KBM-7 (cell line): ENCODE measurements around the gene WWTR1.

Experiments
- DNase-seq: peaks from one replicate; pipeline ENCODE4 v3.0.0-alpha.2; 2015
- in situ Hi-C: fragments of 300-500 bp; cut with MboI; formaldehyde crosslinking; loops from 2 replicates; pipeline ENCODE4 v1.14.3; 2020; ENCODE audit warnings: low sequenced_read_pairs, low pct_unique_long_range_greater_than_20kb, mixed read lengths

WWTR1 gene

DNA sequence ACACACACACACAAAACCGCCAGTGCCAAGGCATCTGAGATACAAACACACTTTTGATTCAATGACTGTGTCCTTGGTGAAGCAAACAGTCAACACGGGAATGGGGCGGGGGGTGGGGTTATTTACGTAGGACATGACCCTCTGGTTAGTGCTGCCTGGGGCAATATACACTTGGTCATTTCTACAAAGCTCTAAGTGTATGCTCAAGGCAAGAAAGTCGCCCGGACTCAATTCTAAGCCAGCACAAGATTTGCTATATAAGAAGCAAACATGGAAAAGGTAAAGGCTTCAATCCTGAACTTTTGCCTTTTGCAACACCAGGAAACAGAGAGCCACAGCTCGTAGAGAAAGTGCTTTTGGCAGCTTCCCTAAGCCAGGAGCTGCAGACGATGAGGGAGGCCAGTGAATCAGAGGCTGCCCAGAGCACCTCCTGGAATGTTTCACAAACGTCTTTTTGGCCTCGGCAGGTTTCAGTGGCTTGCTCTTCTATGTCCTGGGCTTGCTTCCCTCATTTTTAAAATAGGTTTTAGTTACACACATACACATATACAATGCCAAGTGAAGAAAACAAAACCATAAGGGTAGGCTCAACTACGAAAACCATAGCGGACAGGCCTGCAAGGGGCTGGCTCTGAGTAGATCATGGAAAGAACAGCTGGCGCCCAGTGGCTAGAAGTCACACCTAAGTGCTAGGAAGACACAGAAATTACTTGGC is 109.7 kb downstream of the WWTR1 start:
- in situ Hi-C loops, result no loop called here
- DNase-seq, result no peak

DNA sequence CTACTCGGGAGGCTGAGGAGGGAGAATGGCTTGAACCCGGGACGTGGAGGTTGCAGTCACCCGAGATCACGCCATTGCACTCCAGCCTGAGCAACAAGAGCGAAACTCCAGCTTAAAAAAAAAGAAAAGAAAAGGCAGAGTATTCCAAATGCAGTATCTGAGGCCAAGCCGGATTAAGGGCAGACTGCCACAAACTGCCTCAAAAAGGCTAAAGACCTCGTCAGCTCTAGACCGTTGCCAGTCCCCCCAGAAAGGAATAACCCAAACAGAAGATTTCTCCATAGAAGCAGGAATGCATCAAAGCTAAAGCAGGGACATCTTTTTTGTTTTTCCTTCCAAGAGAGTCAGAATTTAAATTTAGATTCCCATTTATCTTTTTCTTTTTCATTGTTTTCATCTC is 110.4 kb downstream of the WWTR1 start:
- DNase-seq, result no peak
- in situ Hi-C loops, result no loop called here

DNA sequence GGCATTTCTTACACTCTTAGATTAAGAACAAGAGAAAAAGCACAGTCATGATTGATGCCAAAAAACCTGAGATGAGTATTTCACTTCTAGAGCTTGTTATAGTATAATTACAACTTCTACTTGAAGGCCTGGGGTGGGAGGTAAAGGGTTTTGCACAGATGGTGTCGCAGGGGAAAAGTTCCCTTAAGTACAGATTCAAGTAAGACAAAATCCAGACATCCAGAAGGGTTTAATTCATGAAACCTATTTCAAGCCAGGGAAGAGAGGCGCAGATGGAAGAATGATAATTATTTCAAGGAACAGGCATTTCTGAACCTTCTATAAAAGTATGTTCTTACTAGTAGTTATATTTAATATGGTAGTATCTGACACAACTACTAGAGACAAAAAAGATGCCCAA is 112.8 kb downstream of the WWTR1 start:
- in situ Hi-C loops, result no loop called here
- DNase-seq, result no peak

DNA sequence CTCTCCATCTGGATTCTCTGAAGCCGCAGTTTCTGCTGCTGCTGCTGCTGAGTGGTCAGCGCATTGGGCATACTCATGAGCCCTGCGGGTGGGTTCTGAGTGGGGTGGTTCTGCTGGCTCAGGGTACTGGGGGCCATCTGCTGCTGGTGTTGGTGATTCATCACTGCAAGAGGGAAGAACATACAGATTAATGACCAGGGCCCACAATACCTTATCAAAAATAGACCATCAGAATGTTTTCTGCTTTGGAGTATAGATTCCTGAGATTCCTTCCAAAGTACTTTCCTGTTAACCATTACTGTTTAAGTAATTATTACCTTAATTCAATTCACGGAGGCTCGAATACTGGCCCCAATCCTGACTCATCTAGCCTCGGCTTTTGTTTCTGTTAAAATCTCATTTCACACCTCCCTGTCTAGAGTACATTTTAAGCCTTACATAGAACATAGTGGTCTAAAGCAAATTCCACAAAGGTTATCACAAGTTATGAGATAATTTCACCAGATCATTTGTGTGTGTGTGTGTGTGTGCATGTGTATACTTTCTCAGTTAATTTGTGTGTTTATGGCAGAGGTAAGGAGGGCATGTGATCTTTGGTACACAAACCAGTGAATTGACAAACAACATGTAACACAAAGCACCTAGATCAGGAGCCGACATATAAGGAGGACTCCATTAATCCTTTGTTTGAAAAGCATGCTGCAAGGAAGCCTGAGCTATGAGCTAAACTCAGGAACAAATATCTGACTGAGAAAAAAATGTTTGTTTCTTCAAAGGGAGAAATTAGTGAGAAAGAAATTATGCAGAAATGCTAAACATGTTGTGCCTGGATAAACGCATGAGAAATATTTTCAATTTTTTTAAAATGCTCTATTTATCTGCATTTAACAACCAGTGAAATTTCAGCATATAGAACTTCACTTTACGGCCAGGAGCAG is 115.2 kb downstream of the WWTR1 start:
- in situ Hi-C loops, result no loop called here
- DNase-seq, result no peak

DNA sequence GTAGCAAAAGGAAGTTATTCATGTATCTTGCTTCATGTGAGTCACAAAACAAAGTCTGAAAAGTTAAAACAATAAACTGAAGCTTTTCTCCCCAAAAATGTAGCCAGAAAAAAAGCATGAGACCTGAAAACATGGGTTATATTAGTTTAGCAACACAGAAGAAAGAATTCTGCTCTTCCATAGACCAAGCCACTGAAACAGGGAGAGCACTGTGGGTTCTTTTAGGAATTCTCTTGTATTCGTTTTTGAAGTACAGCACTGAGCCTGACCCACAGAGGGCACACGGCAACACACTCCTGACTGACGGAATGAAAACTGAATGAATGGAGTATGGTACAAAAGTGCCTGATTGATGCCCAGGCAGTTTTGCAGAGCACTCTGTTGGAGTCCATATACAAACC is 116.7 kb downstream of the WWTR1 start:
- in situ Hi-C loops, result no loop called here
- DNase-seq, result no peak

DNA sequence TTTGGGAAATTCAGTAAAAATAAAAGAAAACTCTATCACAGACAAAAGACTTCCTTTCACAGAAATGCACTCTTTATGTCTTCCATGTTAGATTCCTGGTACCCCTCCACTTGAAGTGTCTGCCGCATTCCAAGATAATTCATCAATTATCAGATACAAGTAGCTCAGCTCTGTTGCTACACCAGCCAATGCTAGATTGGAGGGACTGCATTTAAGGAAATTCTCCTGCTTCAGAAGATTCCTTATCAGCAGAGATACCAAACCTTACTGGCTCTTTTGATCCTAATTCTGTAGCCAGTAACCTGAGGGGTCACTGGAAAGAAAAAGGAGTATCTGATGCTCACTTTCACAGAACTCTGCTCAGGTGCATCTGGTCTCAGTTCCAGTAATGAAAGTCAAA is 119.5 kb downstream of the WWTR1 start:
- in situ Hi-C loops, result no loop called here
- DNase-seq, result no peak

DNA sequence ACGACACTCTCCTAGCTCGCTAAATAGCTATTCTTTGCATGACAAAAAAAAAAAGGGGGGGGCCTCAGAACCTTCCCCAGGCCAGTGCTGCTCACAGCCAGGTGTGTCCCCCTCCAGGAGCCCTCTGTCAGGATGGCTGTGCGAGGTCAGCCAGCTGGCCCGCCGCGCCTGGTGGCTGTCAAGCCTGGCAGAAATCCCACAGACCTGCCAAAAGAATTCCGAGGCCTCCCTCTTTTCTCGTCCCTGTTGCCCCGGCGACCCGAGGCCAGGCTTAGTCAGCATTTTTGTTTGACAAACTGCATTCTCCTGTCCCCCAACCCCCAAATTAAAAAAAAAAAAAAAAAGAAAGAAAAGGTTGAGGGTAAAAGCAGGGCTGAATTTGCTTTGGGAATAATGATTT is 121.4 kb downstream of the WWTR1 start:
- in situ Hi-C loops, result no loop called here
- no peak for DNase-seq

DNA sequence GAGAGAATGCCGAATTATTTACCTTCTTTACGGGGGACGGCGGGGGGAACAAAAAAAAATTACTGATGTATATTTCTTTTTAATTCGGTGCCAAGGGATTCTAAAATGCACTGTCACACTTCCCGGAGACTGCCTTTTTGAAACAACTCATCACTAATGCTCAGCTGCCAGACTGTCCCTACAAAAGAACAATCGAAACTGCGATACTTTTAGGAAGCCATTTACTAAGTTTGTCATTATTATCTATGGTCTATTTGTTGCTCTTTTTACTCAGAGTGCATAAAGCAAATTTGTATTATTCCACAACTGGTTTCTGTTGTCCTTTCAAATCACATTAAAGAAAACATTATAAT is 122.5 kb downstream of the WWTR1 start:
- in situ Hi-C loops, result no loop called here
- DNase-seq, result no peak

DNA sequence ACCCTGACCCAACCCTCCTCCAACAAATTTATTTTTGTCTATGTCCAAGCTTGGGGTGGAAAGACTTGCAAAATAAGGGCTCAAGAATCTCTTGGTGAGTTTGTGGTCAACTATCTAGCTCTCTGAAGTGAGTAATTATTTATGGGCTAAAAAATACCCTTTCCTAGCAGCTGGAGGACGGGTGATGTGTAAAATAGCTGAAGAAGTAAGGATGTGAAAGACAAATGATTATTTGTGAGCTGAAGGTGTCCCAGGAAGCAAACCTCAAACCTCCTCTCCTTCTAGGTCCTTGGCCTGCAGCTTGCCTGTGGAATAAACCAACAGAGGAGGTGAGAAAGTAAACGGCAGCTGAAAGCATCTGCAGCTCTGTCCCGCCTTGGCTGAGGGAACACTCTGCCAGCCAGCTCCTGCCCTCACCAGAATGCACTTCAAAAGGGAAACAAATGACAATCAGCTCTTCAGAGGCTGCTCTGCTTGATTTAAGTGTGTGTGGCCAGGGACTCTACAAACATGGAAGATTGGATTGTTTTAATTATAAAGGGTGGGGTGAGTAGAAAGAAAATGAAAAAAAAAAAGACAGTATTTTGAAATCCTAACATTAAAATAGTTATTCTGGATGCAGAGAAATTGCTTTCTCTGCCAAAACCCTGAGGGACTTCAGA is 123.0 kb downstream of the WWTR1 start:
- in situ Hi-C loops, result no loop called here
- no peak for DNase-seq

DNA sequence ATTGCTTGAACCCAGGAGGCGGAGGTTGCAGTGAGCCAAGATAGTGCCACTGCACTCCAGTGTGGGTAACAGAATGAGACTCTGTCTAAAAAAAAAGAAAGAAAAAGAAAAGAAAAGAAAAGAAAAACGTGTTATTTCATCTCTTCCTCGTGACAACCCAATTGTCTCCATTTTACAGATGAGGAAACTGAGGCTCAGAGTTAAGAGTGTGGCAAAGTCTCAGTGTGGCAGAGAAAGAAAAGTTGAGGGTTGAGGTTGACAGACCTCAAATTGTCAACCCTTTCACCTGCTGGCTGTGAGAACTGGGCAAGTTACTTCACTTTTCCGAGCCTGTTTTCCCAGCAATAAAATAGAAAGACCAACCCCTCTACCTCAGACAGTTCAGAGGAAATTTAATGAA is 123.7 kb downstream of the WWTR1 start:
- in situ Hi-C loops, result no loop called here

DNA sequence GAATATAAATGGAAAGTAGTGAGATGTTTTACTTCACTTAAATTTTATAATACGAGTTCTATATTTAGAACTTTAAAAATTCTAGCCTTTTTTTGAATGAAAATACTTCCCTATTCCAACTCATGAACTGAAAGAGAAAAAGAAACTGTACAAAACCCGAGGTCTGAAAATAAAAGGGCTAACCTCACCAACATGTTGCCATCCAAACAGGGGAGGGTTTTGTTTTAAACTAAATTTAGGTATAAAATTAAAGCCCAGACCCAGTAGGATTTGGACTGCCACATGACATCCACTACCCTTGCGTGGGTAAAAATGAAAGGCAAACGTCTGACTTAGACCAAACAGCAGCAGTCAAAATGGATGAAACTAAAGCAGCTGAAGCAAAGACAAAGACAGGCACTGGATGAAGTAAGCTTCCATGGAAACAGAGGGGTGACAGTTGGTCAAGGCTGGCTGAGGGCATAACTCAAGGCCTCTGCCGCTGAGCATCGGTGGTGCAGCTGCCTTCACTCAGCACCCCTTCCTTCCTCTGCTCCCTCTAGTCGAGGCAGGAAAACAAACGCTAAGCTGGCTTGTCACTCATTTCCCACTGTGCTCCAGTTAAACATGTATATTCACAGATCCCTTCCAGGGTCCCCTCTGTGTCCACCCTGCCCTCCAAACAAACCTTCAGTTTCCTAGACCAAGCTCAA is 125.2 kb downstream of the WWTR1 start:
- in situ Hi-C loops, result no loop called here
- DNase-seq, result no peak

More for the DNA sequence above, 123.7 kb downstream of the WWTR1 start:
- no peak for DNase-seq

DNA sequence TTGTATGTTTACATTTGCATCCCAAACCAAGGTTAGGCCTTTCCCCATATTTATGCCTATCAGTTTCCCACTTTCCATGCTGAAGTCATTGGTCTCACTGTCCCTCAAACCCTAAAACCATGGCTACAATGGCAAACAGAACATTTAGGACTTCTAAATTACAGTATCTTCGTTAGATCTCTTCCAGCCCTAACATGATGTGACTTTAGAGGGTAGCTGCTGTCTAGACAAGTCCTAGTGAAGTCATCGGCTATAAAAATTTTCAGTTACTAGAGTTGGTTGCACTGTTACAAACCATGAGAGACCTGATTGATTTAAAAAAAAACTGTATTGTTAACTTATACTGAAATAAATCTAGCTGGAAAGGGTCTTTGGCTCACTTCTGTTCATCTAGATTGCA is 128.7 kb downstream of the WWTR1 start:
- DNase-seq, result no peak
- in situ Hi-C loops, result no loop called here

DNA sequence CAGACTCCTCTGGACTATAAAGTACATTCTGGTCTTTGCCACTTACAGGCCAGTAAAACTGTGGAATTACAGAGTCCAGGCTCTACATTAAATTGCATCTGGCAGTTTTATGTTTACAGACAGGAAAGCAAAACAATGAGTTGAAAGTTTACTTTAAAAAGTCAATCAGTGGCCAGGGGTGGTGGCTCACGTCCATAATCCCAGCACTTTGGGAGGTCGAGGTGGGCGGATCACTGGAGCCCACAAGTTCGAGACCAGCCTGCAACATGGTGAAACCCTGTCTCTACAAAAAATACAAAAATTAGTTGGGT is 129.5 kb downstream of the WWTR1 start:
- no peak for DNase-seq
- in situ Hi-C loops, result no loop called here

DNA sequence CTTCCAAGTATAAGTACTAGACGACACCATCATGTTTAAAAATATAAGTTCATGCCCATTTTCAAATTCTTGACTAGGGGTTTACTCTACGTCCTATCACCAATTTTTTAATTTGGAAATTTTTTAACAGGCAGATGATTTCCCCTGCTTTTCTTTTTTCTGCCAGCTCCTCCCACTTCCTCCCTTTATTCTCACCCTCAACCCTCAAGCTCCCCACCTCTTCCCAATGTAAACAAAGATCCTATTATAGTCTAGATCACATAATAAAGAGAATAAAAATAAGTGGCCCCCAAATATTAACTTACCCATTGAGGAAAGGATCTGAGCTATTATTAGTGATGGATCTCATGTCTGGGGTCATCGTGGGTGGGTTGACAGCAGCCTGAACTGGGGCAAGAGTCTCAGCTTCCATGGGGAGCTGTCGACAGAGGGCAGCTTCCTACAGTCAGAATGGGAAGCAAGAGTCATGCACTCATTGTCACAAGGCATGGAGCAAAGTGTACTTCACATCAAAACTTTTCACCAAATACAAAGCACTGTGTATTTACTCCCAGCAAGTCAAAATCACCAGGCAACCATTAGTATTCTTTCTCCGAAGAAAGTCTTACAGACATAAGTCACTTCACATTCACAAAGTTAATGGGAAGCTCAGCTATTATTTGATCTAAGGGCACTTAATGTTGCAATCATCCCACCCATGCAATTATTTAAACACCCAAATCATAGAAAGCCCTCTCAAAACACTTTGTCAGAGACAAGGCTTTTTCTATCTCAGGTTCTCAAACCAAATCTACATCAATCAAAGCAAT is 130.1 kb downstream of the WWTR1 start:
- in situ Hi-C loops, result no loop called here
- no peak for DNase-seq

DNA sequence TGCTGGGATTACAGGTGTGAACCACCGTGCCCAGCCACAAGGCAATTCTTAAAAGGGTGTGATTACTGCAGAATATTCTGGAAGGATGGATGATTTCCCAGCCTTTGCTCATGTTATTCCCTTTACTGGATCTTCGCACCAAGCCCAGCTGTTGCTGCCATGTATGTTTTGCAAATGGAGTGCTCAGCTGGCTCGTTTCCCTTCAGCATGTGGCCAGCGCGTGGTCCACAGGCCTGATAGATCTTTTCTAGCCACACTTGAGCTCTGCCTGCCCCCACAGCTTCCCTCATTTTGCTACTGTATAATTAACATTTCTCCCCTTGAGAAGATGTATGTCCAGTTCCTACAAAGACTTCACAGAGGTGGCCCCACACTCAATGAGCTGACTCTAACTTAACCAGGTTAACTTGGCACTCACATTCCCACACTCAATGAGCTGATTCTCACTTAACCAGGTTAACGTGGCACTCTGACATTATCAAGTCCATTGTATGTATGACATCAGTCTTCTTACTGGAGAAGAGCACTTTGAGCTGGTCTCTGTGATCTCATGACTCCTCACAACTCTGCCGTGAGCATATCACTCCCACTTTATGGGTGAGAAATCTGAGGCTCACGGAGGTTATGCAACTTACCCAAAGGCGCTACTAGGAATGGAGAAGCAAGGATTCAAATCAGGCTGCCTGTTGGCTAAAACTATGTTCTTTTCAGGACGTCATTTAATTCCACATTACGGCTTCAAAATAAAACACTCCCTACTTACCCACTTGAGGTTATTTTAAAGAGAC is 134.1 kb downstream of the WWTR1 start:
- in situ Hi-C loops, result no loop called here
- DNase-seq, result no peak

DNA sequence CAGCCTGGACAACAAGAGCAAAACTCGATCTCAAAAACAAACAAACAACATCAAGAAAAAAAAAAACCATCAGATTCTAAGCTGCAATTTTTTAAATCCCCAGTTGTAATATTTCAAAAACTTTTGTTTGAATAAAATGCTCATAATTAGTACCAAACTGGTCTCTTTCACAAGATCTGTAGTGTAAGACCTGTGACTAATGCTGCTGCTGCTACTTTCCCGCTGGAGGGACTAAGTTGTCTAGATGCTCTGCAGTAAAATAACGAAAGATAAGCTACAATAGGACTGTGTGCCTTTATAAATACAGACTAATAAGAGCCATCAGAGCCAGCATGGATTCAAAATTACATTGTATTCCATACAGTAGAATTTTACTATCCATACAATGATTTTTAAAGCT is 137.9 kb downstream of the WWTR1 start:
- DNase-seq, result no peak
- in situ Hi-C loops, result no loop called here

DNA sequence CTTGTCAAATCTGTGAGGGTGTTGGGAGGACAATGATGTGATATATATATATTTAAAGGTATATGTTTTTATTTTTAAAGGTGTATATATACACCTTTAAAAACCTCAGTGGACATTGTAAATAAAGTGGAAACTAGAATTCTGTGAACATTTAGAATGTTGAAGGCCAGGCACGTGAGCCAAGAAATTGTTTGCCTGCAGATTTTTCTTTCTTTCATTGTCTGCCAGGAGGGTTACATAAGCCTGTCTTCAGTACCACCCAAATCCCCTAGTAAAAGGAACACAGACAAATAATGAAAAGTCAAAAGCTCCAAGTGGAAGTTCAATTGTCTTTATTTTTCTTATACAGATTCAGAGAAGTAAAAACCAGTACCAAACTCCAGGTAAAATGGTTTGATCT is 140.9 kb downstream of the WWTR1 start:
- in situ Hi-C loops, result no loop called here
- no peak for DNase-seq

DNA sequence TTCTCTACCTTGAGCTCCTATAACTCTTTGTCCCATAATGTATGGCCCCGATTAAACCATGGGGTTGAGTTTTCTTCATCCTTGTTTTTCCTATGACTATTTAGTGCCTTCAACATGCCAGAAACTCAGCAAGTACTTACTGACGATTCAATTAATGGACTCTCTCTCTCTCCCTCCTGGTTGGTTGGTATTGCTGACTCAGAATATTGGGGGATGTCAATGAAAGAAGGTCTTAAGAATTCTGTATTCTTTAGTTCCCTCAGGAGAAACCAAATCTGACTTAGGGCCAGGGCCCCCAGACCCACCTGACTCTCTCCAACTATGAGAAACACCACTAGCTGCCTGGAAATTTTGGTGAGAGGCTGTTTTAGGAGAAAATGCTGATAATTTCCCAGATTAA is 142.6 kb downstream of the WWTR1 start:
- in situ Hi-C loops, result no loop called here
- no peak for DNase-seq
